Heart right ventricle (tissue), 16 donors: Measurements from ENCODE around the gene HOXC12. TPM values are rescaled to one million over a fixed set of nuclear protein-coding genes. Genes with fewer than 3 reads are reported as not detected.

Source experiments
- ATAC-seq, 8 donors: fragments of 200-7000 bp; cut with Tn5 transposase; one replicate each; pipeline ENCODE4 v1.9.1; 2020; ENCODE audit warnings: mild to moderate bottlenecking in 8 of 8, moderate library complexity in 8 of 8, moderate number of reproducible peaks in 1 of 8
- DNase-seq, 2 donors: peaks; one replicate each; pipeline ENCODE4 v3.0.0-alpha.2; 2020
- H3K27ac ChIP-seq, 10 donors: fragments of 200-600 bp; sonication (generic) in 2 of 10; one replicate each; pipeline versions ENCODE4 v1.5.0 to v1.8.0; 2020 to 2022; ENCODE audit warnings: mild to moderate bottlenecking in 3 of 10
- H3K27me3 ChIP-seq, 7 donors: fragments of 200-600 bp; one replicate each; pipeline ENCODE4 v1.8.0; 2021 to 2022; ENCODE audit warnings: mild to moderate bottlenecking in 2 of 7
- H3K36me3 ChIP-seq, 9 donors: fragments of 200-600 bp; sonication (generic) in 1 of 9; one replicate each; pipeline versions ENCODE4 v1.5.0 to v1.8.0; 2020 to 2022; ENCODE audit warnings: mild to moderate bottlenecking in 2 of 9
- H3K4me1 ChIP-seq, 9 donors: fragments of 200-600 bp; sonication (generic) in 1 of 9; one replicate each; pipeline versions ENCODE4 v1.5.0 to v1.8.0; 2020 to 2022; ENCODE audit warnings: mild to moderate bottlenecking in 4 of 9
- H3K4me3 ChIP-seq, 10 donors: fragments of 200-600 bp; sonication (generic) in 2 of 10; one replicate each; pipeline versions ENCODE4 v1.5.0 to v1.8.0; 2020 to 2022; ENCODE audit warnings: mild to moderate bottlenecking in 7 of 10, moderate library complexity in 2 of 10
- H3K9me3 ChIP-seq, 11 donors: fragments of 200-600 bp in 10 of 11; sonication (generic) in 2 of 11; one replicate each; pipeline versions ENCODE4 v1.5.0 to v1.8.0; 2013 to 2022; ENCODE audit warnings: mild to moderate bottlenecking in 2 of 11, control low read depth in 1 of 11, moderate library complexity in 1 of 11
- WGBS, 2 donors: extraction: QIAGEN DNeasy Blood & Tissue Kit; methylation state at CpG; one replicate each; pipeline ENCODE4 v1.1.7; 2013; ENCODE audit warnings: inconsistent platforms in 1 of 2; 5-methylcytosine and 5-hydroxymethylcytosine counted together
- intact Hi-C, 10 donors: fragments of 100-400 bp; cut with DNase I; formaldehyde crosslinking; loops; one replicate each; pipeline versions ENCODE4 v1.11.1 to v1.14.2; 2022
- polyA plus RNA-seq, 2 donors: library from polyadenylated mRNA; stranded (reverse); fragments of 200-250 nt; gene quantifications; one replicate each; pipeline ENCODE4 v1.2.3, GENCODE V29; 2013
- total RNA-seq, 10 donors: library from RNA; stranded (reverse); fragmentation: NEBNext Ultra II Directional in 3 of 10; extraction: Animal tissue kit (Norgen Biotek cat#: 25700) in 3 of 10; gene quantifications; one replicate each; pipeline versions ENCODE4 v1.2.1 to v1.2.4, GENCODE V29; 2021 to 2023
- TF ChIP-seq, protein P1 (sequence below), 9 donors: fragments of 200-600 bp; sonication (generic) in 2 of 9; IDR thresholded peaks; one replicate each; pipeline versions ENCODE4 v1.5.0 to v1.8.0; 2021 to 2022; ENCODE audit warnings: antibody characterized with exemption in 9 of 9, mild to moderate bottlenecking in 5 of 9, moderate library complexity in 1 of 9
- donor health status: Arrhythmogenic right ventricular cardiomyopathy.
- donor health status: ischemic (EF 13 %, LVEDD 7.1; RV severe dilation, severe dysfunction).
- donor health status: healthy with polysubstance abuse.
- donor health status: DM: no; HTN: yes; CAD: no.
- donor health status: DM: no; HTN: no; CAD: no.
- donor health status: ischemic (EF 25% LVEDD 6.9; RV normal size, moderate dysfunction).
- donor health status: ischemic (EF 25% LVEDD 5.7; RV mildly dilated, moderate dysfunction).
- donor health status: healthy.
- donor health status: DM: yes; HTN: yes; CAD: no.
- donor health status: Ischemic cardiomyopathy.
- donor health status: ischemic (EF 35%, LVEDD 5.7; RV mildly dilated, moderate dysfunction).
- donor health status: nonischemic (EF 11% LVEDD 7.7; RV severe dilation, severe dysfunction).
- donor health status: DM: yes; HTN: yes; CAD: no.
- donor health status: PGD.
- donor health status: ischemic (EF 29% LVEDD 5.4; RV normal size, mild dysfunction).
- donor health status: nonischemic (EF 23%, LVEDD 6.1; RV moderate dilation, normal function).

HOXC12 gene
- total and polyA plus RNA-seq, 12 donors: not detected

DNA sequence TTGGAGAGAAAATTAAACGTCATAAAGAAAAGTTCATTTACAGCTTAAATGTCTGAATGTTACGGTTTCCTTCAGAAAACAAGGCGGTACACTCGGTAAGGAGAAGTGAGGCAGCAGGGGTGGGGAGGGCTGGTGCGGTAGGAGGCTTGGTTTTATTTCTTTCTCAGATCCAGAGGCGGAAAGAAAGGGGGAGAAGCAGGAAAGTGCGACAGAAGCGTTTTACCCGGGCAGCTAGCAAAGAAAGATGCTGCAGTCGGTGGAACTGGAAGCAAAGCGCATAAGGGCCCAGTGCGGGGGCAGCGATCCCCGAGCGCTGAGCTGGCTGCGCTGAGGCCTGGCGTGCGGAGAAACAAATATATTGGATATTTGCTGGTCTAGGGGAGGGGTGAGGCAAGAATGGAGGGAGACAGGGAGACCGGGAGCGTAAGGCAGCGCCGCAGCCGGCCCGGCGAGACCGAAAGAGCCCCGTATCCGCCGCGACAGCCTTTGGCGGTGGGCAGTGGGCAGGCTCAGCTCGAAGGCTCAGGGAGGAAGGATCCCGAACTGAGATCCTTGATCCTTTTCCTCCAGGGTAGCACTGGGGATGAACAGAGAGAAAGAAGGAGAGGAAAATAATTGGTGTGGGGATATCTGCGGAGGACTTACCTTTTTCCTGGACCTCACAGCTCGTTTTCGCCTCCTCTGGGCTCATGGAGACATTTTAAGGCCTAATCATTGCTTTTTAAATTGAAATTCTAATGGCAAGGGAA, 11.9 kb downstream of the HOXC12 start:
- ATAC-seq: no peak
- no peak overlapping the region for H3K27ac ChIP-seq
- peaks cover 0 to 17% (median 4%) of the 10 kb centered on the region in 9 donors for H3K4me1 ChIP-seq
- no peaks in the 10 kb centered on the region for H3K9me3 ChIP-seq
- intact Hi-C loops: no loop called here
- H3K27me3 ChIP-seq: peaks cover 61 to 100% (median 100%) of the 10 kb centered on the region in 7 donors
- no peak for DNase-seq
- TF ChIP-seq, protein P1, sequence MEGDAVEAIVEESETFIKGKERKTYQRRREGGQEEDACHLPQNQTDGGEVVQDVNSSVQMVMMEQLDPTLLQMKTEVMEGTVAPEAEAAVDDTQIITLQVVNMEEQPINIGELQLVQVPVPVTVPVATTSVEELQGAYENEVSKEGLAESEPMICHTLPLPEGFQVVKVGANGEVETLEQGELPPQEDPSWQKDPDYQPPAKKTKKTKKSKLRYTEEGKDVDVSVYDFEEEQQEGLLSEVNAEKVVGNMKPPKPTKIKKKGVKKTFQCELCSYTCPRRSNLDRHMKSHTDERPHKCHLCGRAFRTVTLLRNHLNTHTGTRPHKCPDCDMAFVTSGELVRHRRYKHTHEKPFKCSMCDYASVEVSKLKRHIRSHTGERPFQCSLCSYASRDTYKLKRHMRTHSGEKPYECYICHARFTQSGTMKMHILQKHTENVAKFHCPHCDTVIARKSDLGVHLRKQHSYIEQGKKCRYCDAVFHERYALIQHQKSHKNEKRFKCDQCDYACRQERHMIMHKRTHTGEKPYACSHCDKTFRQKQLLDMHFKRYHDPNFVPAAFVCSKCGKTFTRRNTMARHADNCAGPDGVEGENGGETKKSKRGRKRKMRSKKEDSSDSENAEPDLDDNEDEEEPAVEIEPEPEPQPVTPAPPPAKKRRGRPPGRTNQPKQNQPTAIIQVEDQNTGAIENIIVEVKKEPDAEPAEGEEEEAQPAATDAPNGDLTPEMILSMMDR (IDR thresholded peaks at IDR 0.05): no peak
- H3K36me3 ChIP-seq: no peaks in the 10 kb centered on the region
- 6 to 7% methylated on average over 36 of the region's 36 CpGs for WGBS, 2 donors
- H3K4me3 ChIP-seq: no peak overlapping the region

DNA sequence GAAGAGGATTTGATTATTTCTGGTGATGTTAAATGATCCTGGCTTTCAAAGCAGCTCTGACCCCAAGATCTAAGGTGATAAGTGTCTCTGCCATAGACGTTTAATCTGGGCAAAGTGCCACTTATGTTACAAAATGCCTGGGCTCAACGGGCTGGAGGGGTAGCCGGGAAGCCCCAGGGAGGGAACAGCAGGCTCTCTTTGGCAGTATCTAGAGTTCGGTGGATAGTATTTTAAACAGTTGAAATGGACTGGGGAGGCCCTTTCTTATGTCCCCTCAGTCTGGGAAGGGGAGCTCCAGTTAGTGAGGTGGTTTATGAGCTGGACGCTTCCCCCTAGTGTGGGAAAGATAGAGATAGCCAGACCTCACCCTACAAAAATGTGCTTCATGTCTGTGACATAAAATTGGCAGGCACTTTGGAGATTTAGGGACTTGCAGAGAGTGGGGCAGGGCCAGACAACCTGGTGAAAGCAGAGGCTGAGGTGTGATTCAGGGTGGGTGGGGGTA, 12.8 kb downstream of the HOXC12 start:
- no peaks in the 10 kb centered on the region for H3K36me3 ChIP-seq
- TF ChIP-seq, protein P1 (IDR thresholded peaks at IDR 0.05): no peak
- ATAC-seq: no peak
- H3K27ac ChIP-seq: no peak overlapping the region
- no peak overlapping the region for H3K4me3 ChIP-seq
- DNase-seq: no peak
- peaks cover 0 to 17% (median 4%) of the 10 kb centered on the region in 9 donors for H3K4me1 ChIP-seq
- peaks cover 62 to 100% (median 100%) of the 10 kb centered on the region in 7 donors for H3K27me3 ChIP-seq
- intact Hi-C loops: no loop called here
- WGBS, 2 donors: 11 to 15% methylated on average over 5 of the region's 5 CpGs
- H3K9me3 ChIP-seq: no peaks in the 10 kb centered on the region

DNA sequence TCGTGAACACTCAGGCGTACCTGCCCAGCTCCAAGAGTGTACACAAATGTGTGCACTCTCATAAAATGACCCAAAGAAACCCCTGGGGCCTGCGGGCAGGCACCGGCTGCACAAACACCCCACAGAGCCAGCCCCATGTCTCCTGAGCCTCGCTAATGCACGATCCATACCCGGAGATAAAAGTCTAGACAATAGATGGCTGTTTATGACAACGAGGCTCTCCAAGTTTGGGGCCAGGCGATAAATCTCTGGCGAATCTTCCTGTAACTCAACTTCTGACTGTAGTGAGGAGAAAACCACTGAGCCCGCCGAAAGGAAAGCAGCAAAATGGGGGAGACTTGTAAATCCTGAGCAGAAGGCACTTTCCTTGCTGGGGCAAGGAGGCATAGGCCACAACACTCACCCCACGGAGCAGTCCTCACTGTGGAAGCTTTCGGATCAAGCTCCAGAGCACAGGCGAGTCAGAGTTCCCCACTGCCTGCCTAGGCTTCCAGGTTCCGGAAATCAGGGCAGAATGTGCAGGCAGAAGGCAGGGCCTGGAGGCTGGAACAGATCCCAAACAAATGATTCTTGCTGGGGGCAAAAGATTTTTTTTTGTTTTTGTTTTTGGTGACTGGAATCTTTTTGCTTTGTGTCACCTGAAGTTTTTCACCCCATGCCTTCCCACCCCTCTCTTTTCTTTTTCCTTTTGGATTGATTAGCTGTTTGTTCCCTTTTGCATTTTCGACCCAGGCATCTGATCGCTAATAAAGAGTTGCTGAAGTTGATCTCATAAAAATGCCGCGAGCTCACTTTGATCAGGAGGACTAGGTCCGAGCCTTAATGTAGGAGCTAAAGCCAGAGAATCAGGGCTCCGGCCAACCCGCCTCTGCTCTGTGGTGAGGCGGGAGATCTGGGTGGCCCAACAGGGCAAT, 13.8 kb downstream of the HOXC12 start:
- Histone ChIP-seq H3K36me3 (no peaks in the 10 kb centered on the region), H3K9me3 (no peaks in the 10 kb centered on the region), H3K27ac (no peak overlapping the region), H3K4me1 (peaks cover 0 to 22% (median 2%) of the 10 kb centered on the region in 9 donors), H3K27me3 (peaks cover 64 to 100% (median 100%) of the 10 kb centered on the region in 7 donors), H3K4me3 (no peak overlapping the region)
- TF ChIP-seq, protein P1 (IDR thresholded peaks at IDR 0.05): no peak
- no peak for DNase-seq
- 15 to 17% methylated on average over 24 of the region's 24 CpGs for WGBS, 2 donors
- intact Hi-C loops: no loop called here
- no peak for ATAC-seq

DNA sequence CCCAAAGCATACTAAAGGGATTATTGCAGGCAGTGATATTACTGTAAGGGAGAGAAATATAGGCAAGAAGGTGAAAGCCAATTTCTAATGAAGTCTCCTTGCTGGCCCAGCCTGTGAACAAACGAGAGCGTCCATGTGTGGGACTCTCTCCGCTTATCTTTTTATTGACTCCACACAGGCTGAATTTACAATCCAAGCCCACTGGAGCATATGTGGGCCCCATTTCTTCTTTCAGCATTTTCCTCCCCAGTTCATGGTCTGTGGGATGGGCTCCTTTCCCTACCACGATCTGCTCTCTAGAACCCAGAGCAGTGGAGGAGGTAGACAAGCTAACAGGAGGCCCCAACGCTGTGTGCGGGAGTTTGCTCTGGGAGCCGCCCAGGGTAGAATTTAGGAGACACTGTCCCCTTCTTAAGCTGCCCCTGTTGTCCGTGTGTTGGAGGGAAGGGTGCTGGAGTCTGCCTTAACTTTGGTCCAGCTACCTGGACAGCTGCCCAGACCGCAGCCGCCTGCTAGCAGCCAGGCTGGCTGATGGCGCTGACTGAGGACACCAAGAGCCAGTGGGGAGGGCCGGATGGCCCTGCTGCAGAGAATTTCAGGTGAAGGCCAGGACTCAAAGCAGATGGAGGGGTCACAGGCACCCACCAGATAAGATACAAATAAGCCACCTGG, 15.0 kb downstream of the HOXC12 start:
- no peak overlapping the region for H3K27ac ChIP-seq
- no peaks in the 10 kb centered on the region for H3K36me3 ChIP-seq
- 12 to 17% methylated on average over 12 of the region's 12 CpGs for WGBS, 2 donors
- intact Hi-C loops: no loop called here
- H3K27me3 ChIP-seq: peaks cover 69 to 100% (median 100%) of the 10 kb centered on the region in 7 donors
- DNase-seq (no peak), ATAC-seq (no peak)
- no peaks in the 10 kb centered on the region for H3K9me3 ChIP-seq
- no peak overlapping the region for H3K4me3 ChIP-seq
- TF ChIP-seq, protein P1 (IDR thresholded peaks at IDR 0.05): no peak
- H3K4me1 ChIP-seq: peaks cover 0 to 31% (median 9%) of the 10 kb centered on the region in 9 donors
